GM15510 (cell line): ENCODE data around the gene ACSS1.

Experiments
- POLR2A ChIP-seq: IDR thresholded peaks from 3 replicates; pipeline ENCODE4 v1.6.1; 2011; ENCODE audit warnings: borderline replicate concordance; ENCODE audit not compliant: insufficient read length; ENCODE audit errors: extremely low read depth

ACSS1 gene

DNA sequence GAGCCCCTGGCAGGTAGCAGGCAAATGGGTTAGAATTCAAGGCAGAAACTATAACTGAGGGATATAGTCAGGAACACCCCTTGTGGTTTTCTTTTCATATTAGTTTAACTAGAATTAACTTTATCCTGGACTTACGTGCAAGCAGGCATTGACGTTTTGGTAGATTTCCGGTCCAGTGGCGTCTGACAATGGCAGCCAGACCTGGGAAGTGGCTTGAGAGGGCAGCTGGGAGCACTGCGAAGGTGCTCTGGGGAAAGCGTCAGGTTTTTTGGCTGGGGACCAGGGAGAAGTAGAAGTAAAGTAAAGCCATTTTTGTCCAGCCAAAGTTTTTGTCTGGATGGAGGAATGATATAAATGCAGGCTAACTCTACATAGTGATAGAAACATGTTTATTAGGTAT, 8.4 kb upstream of the ACSS1 start:
- TF ChIP-seq POLR2A: no peak

DNA sequence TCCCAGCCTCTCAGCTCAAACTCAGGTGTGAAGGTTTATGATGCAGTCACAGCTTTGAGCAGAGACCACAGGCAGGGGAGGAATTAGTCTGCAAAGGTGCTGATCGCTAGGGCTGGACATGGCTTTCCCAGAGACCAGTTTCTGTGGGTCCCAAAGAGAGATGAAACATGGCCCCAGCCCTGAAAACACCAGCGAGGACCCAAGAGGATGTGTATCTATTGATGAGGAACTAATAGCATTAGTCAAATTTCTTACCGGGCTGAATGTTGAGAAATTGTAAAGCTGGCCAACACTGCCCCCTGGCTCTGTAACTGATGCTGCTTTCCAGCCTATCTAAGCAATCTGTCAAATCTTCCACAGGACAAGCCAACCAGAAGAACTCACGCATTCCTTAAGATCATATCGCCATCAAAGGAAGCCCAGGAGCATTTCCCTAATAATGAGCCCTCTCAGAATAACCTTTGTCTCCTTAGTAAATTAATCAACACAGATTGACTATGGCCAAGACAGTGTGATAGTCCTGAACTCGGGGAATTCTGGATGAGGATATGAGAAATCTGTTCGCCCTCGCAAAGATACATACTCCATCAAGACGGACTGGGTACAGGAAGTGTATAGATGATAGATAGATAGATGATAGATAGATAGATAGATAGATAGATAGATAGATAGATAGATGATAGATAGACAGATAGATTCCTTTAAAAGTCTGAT, 7.8 kb upstream of the ACSS1 start:
- TF ChIP-seq POLR2A: no peak

DNA sequence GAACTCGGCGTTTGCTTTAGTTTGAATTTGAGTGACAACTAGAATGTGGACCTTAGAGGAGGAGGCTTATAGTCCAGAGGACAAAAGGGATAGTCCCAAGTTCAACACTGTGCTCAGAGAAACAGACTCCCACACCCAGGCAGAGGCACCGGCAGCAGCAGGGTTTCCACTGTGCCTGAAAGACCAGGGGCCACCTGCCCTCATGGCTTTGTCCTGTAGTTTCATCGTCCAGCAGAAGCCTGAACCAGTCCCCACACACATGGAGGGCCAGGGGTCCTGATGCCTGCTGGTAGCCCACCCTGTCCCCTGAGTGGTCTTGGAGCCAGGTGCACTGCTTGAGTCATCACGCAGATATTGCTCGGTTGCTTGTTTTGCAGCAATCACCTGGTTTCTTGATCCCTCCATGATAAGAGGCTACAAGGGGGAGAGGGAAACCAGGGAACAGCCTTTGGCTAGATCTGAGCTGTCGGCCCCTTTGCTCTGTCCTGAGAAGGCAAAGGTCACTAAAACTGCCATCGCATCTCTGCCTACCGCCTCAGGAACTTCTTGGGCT, 7.2 kb upstream of the ACSS1 start:
- TF ChIP-seq POLR2A: no peak

DNA sequence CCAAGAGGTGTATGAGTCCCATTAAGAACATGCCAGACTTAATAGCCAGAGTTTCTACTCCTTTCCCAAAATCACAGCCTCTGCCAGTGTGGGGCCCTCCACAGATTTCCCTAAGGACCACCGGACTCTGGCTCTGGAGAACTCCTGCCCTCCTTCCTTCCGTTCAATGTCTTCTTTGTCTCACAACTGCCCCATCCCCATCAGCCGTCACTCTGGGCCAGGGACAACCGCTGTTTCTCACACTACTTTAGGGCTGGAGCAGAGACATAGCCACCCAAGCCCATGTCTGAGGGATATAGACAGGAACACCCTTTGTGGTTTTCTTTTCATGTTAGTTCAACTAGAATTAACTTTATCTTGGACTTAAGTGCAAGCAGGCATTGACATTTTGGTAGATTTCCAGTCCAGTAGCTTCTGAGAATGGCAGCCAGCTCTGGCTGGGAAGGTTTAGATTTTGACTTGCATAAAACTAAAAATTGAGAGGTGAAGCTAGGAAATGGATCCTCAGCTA, 6.7 kb upstream of the ACSS1 start:
- no peak for TF ChIP-seq POLR2A

DNA sequence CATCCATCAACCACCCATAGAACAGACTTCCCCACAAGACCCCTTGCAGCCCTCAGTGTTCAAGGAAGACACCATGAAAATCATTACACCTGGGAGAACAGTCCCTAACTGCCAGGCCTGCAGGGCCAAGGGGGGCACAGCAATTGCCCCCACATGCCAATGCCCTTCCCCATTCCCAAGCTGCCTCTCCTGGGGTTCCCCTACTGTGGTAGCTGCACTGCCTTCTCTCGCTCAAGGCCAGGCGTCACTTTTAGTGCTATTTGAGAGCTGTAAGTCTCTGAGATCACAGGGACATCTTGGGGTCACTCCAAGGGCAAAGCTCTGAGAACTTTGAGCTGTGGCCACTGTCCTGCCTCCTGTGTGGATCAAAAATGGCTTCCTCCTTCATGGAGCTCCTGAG, 6.0 kb upstream of the ACSS1 start:
- no peak for TF ChIP-seq POLR2A

DNA sequence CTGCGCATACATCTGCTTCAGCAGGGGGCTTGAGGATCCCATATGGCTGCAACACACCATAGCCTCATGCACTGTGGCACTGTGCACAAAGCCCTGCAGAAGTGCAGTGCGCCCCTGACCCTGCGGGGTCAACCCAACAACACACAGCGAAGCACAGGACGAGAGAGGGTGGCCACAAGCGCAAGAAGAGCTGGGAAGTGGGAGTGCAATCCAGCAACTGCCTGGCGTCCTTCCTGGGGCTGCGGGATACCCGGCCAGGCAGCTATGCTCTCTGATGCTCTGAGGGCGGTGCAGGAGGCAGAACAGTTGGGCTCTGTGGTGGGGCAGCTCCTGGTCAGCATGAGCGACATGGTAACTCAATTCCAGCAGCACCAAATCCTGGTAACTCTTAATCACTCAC, 5.6 kb upstream of the ACSS1 start:
- no peak for TF ChIP-seq POLR2A

DNA sequence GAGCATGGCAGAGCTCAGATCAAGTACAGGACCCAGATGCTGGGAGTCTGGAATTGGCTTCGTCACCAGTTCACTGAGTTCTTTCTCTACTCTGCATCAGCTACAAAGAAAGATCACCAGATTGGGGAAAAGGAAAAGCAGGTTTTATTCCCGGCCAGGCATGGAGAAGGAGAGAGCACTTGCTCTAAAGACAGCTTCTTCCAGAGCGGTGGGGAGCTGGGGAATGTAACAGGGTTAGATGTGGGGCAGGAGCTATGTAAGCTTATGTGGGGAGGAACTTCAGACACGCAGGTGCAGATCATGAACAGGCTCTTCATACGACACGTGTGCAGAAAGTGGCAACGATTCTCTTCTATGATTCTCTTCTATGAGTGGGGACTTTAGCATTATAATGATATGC, 4.9 kb upstream of the ACSS1 start:
- TF ChIP-seq POLR2A: no peak

DNA sequence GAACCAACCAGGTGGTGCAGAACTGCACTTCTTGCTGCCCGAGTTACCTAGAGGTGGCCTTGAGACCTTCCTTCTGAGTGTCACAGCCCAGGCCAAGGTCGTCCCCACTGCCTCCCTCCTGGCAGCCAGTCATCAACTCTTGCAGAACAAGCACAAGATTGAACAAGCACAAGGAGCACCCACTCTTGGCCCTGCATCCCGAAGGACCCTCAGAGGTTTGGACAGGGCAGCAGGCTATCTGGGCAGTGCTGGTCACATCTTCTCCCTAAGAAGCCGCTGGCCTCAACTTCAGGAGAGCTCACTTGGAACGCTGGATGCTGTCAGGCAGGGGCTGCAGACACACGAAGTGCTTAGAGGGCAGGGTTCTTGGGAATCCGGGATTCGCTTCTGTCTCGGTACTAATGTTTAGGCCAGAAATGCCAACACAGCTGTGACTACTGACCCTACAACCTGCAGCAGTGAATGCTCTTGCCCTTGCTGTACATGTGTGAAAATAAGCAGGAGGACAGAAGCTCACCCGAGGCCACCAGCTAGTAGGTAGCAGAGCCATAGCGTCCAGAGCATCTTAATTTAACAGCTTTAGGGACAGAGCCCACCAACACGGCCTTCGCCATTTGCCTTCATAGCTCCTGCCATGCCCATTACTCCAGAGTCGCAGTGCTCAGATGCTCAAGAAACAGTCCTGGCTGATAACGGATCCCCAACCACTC, 4.0 kb upstream of the ACSS1 start:
- TF ChIP-seq POLR2A: no peak

DNA sequence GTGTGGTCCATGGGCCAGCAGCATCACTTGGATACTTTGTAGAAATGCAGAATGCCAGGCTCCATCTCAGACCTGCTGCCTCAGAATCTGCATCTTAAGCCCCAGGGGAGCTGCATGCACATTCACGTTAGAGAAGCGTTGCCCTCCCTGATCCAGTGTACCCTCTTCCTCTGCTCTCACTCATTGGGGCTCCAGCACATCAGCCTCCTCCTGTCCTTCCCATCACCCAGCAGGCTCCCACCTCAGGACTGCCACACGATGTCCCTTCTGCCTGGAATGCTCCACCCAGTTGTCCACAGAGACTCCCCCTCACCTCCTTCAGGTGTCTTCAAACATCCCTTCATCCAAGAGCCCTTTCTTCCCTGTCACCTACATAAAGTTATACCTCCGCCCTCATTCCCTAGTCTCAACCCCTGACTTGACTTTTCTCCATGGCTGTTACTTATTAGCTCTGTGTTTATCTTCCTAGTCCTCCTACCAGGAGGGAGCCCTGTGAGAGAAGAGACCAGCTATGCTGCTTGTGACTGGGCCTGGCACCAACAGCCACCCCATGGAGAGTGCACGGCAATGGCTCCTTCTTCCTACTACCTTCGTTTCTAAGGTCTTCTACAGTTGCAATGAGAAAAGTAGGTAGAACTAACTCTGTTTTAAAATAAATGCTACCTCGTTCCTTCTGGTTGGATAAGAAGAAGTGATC, 3.3 kb upstream of the ACSS1 start:
- TF ChIP-seq POLR2A: no peak

DNA sequence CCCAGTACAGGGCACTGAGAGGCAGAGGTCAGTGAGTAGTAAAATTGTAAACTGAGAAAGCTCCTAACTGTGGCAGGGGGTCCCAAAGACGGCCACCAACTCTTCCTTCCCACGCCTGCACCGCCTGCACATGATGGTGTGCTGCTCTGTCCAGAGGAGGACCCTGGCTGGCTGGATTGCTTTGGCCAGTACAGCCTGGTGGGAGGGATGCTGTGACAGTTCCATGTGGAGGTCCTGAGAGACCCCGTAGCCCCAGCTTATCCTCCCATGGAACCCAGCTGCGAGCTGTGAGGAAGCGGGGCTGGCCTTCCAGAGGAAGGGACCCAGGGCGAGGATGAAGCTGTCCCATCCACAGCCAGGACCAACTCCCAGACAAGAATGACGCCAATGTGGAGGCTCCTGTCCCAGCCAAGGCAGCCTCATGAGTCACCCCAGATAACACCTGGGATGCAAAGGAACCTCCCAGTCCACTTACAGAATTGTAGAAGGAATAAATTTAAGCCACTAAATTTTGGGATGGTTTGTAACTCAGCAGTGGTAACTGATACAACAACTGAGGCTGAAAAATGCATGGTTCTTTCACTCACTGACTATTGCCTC, 2.0 kb upstream of the ACSS1 start:
- no peak for TF ChIP-seq POLR2A

DNA sequence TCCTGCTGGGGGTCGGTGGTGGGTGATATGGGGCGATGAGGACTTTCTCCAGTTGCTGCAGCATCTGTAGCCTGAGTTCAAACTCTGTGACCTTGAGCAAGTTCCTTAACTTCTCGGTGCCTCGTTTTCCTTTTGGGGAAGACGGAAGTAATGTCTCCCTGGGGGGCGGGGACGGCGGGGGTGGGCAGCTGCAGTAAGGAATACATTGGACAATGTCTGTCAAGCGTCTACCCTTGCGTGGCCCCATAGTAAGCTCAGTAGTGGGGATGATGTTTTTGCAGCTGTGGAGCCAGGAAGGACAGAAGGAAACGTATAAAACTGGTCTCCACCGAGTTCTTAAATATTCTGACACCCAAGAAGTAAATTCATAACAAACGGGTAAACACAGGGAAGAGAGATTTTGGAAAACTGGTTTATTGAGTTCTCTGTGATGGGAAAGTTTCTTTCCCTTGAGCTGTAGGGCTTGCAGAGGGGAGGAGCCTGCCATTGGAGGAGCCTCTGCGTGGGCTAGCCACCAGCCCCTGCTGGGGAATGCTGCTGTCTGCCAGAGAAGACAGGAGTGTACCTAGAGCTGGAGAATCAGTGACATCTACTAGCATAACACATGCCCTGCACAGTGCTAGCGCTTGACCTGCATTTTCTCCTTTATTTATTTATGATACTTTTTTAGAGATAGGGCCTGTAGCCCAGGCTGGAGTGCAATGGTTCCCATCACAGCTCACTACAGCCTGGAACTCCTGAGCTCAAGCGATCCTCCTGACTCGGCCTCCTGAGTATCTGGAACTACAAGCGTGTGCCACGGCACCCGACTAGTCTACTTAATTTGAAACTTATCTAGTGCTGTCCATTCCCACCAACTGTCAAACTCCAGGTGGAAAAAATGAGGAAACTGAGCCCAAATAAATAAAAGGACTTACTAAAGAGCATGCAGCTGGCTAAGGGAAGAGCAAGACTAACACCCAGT, 1.2 kb upstream of the ACSS1 start:
- no peak for TF ChIP-seq POLR2A

DNA sequence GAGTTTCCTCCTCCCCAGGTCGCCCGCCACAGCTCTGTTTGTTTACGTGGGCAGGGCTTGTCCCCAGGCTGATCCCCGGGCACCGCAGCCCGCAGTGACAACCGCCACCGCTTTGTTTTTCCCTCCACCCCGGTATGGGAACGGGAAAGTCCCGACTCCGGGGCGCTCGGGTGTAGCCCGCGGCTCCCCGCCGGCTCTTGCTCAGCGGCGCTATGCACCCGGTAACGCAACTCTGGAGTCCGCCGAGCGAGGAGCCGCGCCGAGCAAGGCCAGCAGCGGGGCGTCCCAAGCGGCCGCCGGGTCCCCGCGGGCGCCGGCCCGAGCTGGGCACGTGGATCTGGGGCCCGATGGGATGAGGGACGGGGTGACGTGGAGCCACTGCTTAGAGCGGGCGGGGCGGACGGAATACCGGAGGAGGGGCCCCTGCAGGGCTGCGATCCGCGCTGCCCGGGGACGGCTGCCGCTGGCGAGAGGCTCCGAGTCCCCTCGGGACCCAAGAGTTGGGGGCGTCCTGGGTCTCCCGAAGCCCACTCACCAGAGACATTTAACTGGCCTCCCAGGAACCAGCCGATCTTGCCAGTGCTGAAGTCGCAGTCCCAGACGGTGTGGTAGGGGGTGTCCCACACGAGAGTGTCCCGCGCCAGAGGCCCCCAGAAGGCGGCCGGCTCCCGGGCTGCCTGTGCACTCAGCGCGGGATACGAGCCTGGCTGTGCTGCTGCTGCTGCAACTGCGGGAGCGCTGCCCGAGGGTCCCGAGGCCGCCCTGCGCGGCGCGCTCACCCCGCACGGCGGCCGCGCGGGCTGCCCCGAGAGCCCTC, 497 bp downstream of the ACSS1 start:
- peak; percentile 28 for TF ChIP-seq POLR2A

DNA sequence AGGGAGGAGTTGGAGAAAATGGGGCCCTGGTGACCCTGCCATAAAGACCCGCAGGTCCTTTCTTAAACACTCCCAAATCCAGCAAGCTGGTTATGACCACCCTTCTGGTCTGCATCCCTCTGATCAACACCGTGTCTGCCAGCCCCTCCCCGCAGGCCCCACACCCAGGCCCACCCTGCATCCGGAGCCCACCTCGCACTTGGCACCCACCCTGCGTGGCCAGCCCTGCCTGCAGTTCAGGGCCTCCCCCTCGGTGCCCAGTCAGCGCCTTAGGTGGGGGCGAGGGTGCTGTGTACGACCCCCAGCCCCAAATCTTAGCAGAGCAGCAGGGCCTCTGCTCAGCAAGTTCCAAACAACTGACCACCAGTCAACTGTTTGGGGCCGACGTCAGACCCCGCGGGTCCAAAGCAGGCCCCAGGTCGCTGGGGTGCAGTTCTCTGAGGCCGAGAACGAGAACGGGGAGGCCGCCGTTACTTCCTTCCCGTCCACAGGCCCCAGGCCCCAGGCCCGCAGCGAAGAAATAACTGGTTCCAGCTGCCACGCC, 1.2 kb downstream of the ACSS1 start:
- TF ChIP-seq POLR2A: no peak
